ENCODE data around the gene NAALADL2. TPM values are rescaled to one million over a fixed set of nuclear protein-coding genes. Genes with fewer than 3 reads are reported as not detected.

The NAALADL2 gene
- total RNA-seq (10 to 100 TPM in 1 of 6 donors, 1 to 10 TPM in 5; 6.3 to 15.4 (median 8.9) TPM), polyA plus RNA-seq (under 1 TPM; 0.76 to 0.87 TPM)

GRCh38 chr3:174859114-174859735 lies at the start of gene NAALADL2:
NAALADL2 (plus strand) TSS chr3:174859334.
- Histone ChIP-seq H3K36me3 (no peaks in the 10 kb centered on the region), H3K27me3 (no peaks in the 10 kb centered on the region), H3K27ac (peak within 1 kb of the TSS in 3 of 4 donors; percentile 9 to 65 (median 45)), H3K4me3 (peak within 1 kb of the TSS in 2 of 4 donors; percentile 15 to 16), H3K9me3 (no peaks in the 10 kb centered on the region), H3K4me1 (peaks cover 0 to 5% (median 0%) of the 10 kb centered on the region in 3 donors)
- FAIRE-seq (peak; percentile 57), DNase-seq (no peak), ATAC-seq (peak; percentile 72 to 90 (median 86))
- intact Hi-C loops (cut with DNase I) = no loop called here
- WGBS, 2 donors = 27 to 33% methylated on average over 5 of the region's 5 CpGs
- no peak for TF ChIP-seq CTCF (IDR thresholded peaks at IDR 0.05)

GRCh38 chr3:174810254-174810653 lies 48.9 kb upstream of the NAALADL2 start:
- no peak for TF ChIP-seq CTCF (IDR thresholded peaks at IDR 0.05)
- intact Hi-C loops (cut with DNase I) = no loop called here
- DNase-seq (no peak), FAIRE-seq (no peak), ATAC-seq (no peak)
- no peak overlapping the region for H3K4me3 ChIP-seq
- H3K4me1 ChIP-seq = no peaks in the 10 kb centered on the region
- H3K27me3 ChIP-seq = no peaks in the 10 kb centered on the region
- H3K27ac ChIP-seq = no peak overlapping the region
- no peaks in the 10 kb centered on the region for H3K36me3 ChIP-seq
- H3K9me3 ChIP-seq = no peaks in the 10 kb centered on the region

DNA sequence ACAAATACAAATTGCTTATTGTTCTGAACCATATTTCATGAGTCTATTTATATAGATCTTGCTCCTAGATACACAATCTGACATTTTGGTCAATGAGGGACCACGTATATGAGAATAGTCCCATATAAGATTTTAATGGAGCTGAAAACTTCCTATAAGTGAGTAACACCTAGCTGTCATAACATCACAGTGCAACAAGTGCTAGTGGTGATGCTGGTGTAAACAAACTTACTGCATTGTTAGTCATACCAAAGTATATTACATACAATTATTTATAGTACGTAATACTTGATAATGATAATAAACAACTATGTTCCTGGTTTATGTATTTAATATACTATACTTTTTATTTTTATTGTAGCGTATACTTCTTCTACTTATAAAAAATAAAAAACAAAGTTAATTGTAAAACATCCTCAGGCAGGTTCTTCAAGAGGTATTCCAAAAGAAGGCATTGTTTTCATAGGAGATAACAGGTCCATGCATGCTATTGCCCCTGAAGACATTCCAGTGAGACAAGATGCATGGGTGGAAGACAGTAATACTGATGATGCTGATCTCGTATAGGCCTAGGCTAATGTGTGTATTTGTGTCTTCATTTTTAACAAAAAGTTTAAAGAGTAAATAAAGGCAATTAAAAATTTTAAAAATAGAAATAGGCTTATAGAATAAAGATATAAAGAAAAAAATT lies 46.8 kb upstream of the NAALADL2 start:
- ATAC-seq (no peak), DNase-seq (no peak), FAIRE-seq (no peak)
- no peak overlapping the region for H3K27ac ChIP-seq
- no peaks in the 10 kb centered on the region for H3K27me3 ChIP-seq
- no peaks in the 10 kb centered on the region for H3K9me3 ChIP-seq
- intact Hi-C loops (cut with DNase I) = no loop called here
- 81 to 91% methylated on average over 4 of the region's 4 CpGs for WGBS, 2 donors
- no peak overlapping the region for H3K4me3 ChIP-seq
- TF ChIP-seq CTCF (IDR thresholded peaks at IDR 0.05) = no peak
- no peaks in the 10 kb centered on the region for H3K36me3 ChIP-seq
- H3K4me1 ChIP-seq = no peaks in the 10 kb centered on the region

GRCh38 chr3:174815750-174816149 lies 43.4 kb upstream of the NAALADL2 start:
- TF ChIP-seq CTCF (IDR thresholded peaks at IDR 0.05) = no peak
- DNase-seq (no peak), FAIRE-seq (no peak), ATAC-seq (no peak)
- Histone ChIP-seq H3K9me3 (no peaks in the 10 kb centered on the region), H3K4me1 (no peaks in the 10 kb centered on the region), H3K4me3 (no peak overlapping the region), H3K27me3 (no peaks in the 10 kb centered on the region), H3K27ac (no peak overlapping the region), H3K36me3 (no peaks in the 10 kb centered on the region)
- intact Hi-C loops (cut with DNase I) = no loop called here
- whole genome bisulfite sequencing, 2 donors = 81 to 91% methylated on average over 1 of the region's 1 CpG

- no peak overlapping the region for H3K27ac ChIP-seq
- intact Hi-C loops (cut with DNase I) = no loop called here
- H3K36me3 ChIP-seq = no peaks in the 10 kb centered on the region
- H3K4me1 ChIP-seq = peaks cover 0 to 7% (median 0%) of the 10 kb centered on the region in 3 donors
- no peak for DNase-seq
- H3K27me3 ChIP-seq = no peaks in the 10 kb centered on the region
- TF ChIP-seq CTCF (IDR thresholded peaks at IDR 0.05) = no peak
- FAIRE-seq = no peak
- ATAC-seq = no peak
- 90 to 94% methylated on average over 1 of the region's 1 CpG for WGBS, 2 donors
- no peak overlapping the region for H3K4me3 ChIP-seq
- no peaks in the 10 kb centered on the region for H3K9me3 ChIP-seq
Observed at GRCh38 chr3:174820885-174821284, 38.2 kb upstream of the NAALADL2 start.
